SU-DHL-6 (cell line): Measurements from ENCODE around the gene TADA2A.

Experiments
- H2AFZ ChIP-seq: fragments of 200-600 bp; sonication (generic); 2 replicates; pipeline ENCODE4 v1.6.1; 2014; ENCODE audit warnings: low read depth, mild to moderate bottlenecking, moderate library complexity, mixed read lengths, antibody characterized with exemption, low read length; ENCODE audit not compliant: severe bottlenecking
- H3F3A ChIP-seq: fragments of 200-600 bp; shearing (Covaris generic); 2 replicates; pipeline ENCODE4 v1.6.0; 2016; ENCODE audit warnings: antibody characterized with exemption, mild to moderate bottlenecking; ENCODE audit not compliant: insufficient read depth
- H3K27ac ChIP-seq: fragments of 200-600 bp; sonication (generic); 2 replicates; pipeline ENCODE4 v1.5.1; 2016; ENCODE audit warnings: low read depth, mild to moderate bottlenecking, low read length, moderate library complexity, mixed read lengths
- H3K27me3 ChIP-seq: fragments of 200-600 bp; sonication (generic), shearing (Covaris generic); 2 replicates; pipeline ENCODE4 v1.6.0; 2014; ENCODE audit warnings: mild to moderate bottlenecking, low read length
- H3K36me3 ChIP-seq: fragments of 200-600 bp; sonication (generic); 2 replicates; pipeline ENCODE4 v1.6.1; 2014; ENCODE audit warnings: mild to moderate bottlenecking, low read length, mixed read lengths
- H3K4me2 ChIP-seq: fragments of 300-600, 200-600 bp; shearing (Covaris generic), sonication (generic); 2 replicates; pipeline ENCODE4 v1.6.0; 2014; ENCODE audit warnings: low read length, low read depth, mild to moderate bottlenecking; ENCODE audit not compliant: poor library complexity, severe bottlenecking
- H3K4me3 ChIP-seq: fragments of 200-600 bp; sonication (generic); 2 replicates; pipeline ENCODE4 v1.5.1; 2014; ENCODE audit warnings: antibody characterized with exemption, low read length, mild to moderate bottlenecking, mixed read lengths; ENCODE audit not compliant: insufficient read depth, poor library complexity, severe bottlenecking
- H3K79me2 ChIP-seq: fragments of 200-600 bp; sonication (generic); 2 replicates; pipeline ENCODE4 v1.6.1; 2014; ENCODE audit warnings: mild to moderate bottlenecking, low read length, moderate library complexity; ENCODE audit not compliant: insufficient read depth
- H3K9ac ChIP-seq: fragments of 200-600 bp; sonication (generic); 2 replicates; pipeline ENCODE4 v1.7.0; 2014; ENCODE audit warnings: mild to moderate bottlenecking, low read length
- H3K9me2 ChIP-seq: fragments of 200-600 bp; sonication (generic); replicated peaks from 2 replicates; pipeline ENCODE4 v1.6.1; 2014; ENCODE audit warnings: low read length; ENCODE audit not compliant: insufficient read depth
- H3K9me3 ChIP-seq: fragments of 200-600 bp; sonication (generic); 2 replicates; pipeline ENCODE4 v1.6.1; 2014; ENCODE audit warnings: low read length, mixed read lengths; ENCODE audit not compliant: insufficient read depth
- H4K20me1 ChIP-seq: fragments of 200-600 bp; sonication (generic); 2 replicates; pipeline ENCODE4 v1.6.1; 2014; ENCODE audit warnings: low read depth, mild to moderate bottlenecking, antibody characterized with exemption, low read length, moderate library complexity, mixed read lengths
- CTCF ChIP-seq: fragments of 200-600 bp; sonication (generic); IDR thresholded peaks from one replicate; pipeline ENCODE4 v1.5.1; 2017; ENCODE audit warnings: antibody characterized with exemption, mild to moderate bottlenecking, low read length, moderate library complexity; ENCODE audit not compliant: insufficient read depth, poor library complexity, severe bottlenecking
- EZH2phosphoT487 ChIP-seq: fragments of 200-600 bp; sonication (generic), shearing (Covaris generic); conservative IDR thresholded peaks from 2 replicates; pipeline ENCODE4 v1.6.1; 2018; ENCODE audit warnings: mild to moderate bottlenecking, antibody characterized with exemption, low read length, moderate library complexity, mixed read lengths

The TADA2A gene

GRCh38 chr17:37475731-37476420 lies 69.2 kb downstream of the TADA2A start:
- no peak overlapping the region for H2AFZ ChIP-seq
- H3K9ac ChIP-seq: no peak overlapping the region
- H3K36me3 ChIP-seq: peaks cover 33% of the 10 kb centered on the region
- H3K9me3 ChIP-seq: no peaks in the 10 kb centered on the region
- no peaks in the 10 kb centered on the region for H3K79me2 ChIP-seq
- H4K20me1 ChIP-seq: no peaks in the 10 kb centered on the region
- no peak overlapping the region for H3K4me3 ChIP-seq
- H3K27me3 ChIP-seq: no peaks in the 10 kb centered on the region
- no peak overlapping the region for H3K4me2 ChIP-seq
- TF ChIP-seq CTCF: no peak
- no peak for TF ChIP-seq EZH2phosphoT487
- H3K27ac ChIP-seq: no peak overlapping the region
- no peaks in the 10 kb centered on the region for H3K9me2 ChIP-seq
- no peaks in the 10 kb centered on the region for H3F3A ChIP-seq

GRCh38 chr17:37476431-37477120 lies 69.9 kb downstream of the TADA2A start:
- Histone ChIP-seq H4K20me1 (no peaks in the 10 kb centered on the region), H3K27me3 (no peaks in the 10 kb centered on the region), H3K9me2 (no peaks in the 10 kb centered on the region), H2AFZ (no peak overlapping the region), H3K36me3 (peaks cover 29% of the 10 kb centered on the region), H3K27ac (no peak overlapping the region), H3K79me2 (no peaks in the 10 kb centered on the region), H3F3A (no peaks in the 10 kb centered on the region), H3K9ac (no peak overlapping the region), H3K4me3 (no peak overlapping the region), H3K4me2 (no peak overlapping the region), H3K9me3 (no peaks in the 10 kb centered on the region)
- TF ChIP-seq CTCF (no peak), EZH2phosphoT487 (no peak)

- Histone ChIP-seq H2AFZ (no peak overlapping the region), H3K9ac (no peak overlapping the region), H4K20me1 (no peaks in the 10 kb centered on the region), H3K27me3 (no peaks in the 10 kb centered on the region), H3K9me3 (no peaks in the 10 kb centered on the region), H3K27ac (no peak overlapping the region), H3F3A (no peaks in the 10 kb centered on the region), H3K36me3 (peaks cover 29% of the 10 kb centered on the region), H3K4me2 (no peak overlapping the region), H3K4me3 (no peak overlapping the region), H3K9me2 (no peaks in the 10 kb centered on the region), H3K79me2 (no peaks in the 10 kb centered on the region)
- TF ChIP-seq EZH2phosphoT487 (no peak), CTCF (no peak)
Measured at GRCh38 chr17:37478187-37478586, 71.5 kb downstream of the TADA2A start.
